ENCODE results near the gene SPATS2L. TPM values are rescaled to one million over a fixed set of nuclear protein-coding genes. Genes with fewer than 3 reads are reported as not detected.

The SPATS2L gene
- total RNA-seq, 1 donor from 2014 or later: 36.6 TPM

DNA sequence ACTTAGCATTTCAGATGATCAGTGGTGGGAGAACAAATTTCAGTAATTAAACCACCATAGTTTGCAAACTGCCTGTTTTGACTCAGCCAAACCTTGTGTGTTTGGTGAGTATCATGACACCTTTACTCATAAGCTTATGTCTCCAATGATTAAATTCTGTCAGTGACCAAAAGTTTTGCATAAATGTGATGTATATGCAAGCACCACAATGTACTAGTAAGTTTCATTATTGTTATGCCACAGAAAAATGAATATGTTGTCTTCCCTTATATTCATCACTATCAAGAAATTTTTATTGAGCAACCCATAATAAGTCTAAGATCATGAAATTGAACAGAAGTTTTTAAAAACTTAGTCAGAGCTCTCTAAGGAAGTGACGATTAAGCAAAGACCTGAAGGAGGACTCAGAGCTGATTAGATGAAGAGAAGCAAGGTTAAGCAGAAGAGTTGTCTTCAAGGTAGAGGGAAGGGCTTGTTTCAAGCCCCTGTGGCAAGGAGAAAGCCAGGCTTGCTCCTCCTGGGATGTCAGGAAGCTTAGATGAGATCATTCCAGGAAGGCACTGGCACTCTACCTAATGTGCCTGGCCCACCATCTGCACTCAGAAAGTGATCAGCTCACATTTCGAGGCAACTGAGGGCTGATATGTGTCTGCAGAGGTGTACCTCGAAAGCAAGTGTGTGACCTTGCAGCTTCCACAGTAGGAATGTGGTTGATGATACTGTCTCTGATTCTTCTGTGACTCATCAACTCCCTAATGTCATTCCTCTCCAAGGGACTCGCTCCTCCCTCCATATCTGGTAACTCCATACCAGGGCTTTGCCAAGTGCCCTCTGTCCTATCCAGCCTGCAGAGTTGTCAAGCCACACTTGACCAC is 148.7 kb downstream of the SPATS2L start:
- Histone ChIP-seq H3K9me3 (no peaks in the 10 kb centered on the region), H3K4me1 (no peaks in the 10 kb centered on the region), H3K27me3 (no peaks in the 10 kb centered on the region), H3K27ac (no peak overlapping the region), H3K4me3 (no peak overlapping the region), H3K36me3 (peaks cover 0 to under 1% of the 10 kb centered on the region in 2 donors)
- DNase-seq (ENCODE audit: low spot score in 2 of 2): no peak
- TF ChIP-seq, protein P1, sequence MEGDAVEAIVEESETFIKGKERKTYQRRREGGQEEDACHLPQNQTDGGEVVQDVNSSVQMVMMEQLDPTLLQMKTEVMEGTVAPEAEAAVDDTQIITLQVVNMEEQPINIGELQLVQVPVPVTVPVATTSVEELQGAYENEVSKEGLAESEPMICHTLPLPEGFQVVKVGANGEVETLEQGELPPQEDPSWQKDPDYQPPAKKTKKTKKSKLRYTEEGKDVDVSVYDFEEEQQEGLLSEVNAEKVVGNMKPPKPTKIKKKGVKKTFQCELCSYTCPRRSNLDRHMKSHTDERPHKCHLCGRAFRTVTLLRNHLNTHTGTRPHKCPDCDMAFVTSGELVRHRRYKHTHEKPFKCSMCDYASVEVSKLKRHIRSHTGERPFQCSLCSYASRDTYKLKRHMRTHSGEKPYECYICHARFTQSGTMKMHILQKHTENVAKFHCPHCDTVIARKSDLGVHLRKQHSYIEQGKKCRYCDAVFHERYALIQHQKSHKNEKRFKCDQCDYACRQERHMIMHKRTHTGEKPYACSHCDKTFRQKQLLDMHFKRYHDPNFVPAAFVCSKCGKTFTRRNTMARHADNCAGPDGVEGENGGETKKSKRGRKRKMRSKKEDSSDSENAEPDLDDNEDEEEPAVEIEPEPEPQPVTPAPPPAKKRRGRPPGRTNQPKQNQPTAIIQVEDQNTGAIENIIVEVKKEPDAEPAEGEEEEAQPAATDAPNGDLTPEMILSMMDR (IDR thresholded peaks at IDR 0.05): no peak
- intact Hi-C loops (cut with DNase I): no loop called here

DNA sequence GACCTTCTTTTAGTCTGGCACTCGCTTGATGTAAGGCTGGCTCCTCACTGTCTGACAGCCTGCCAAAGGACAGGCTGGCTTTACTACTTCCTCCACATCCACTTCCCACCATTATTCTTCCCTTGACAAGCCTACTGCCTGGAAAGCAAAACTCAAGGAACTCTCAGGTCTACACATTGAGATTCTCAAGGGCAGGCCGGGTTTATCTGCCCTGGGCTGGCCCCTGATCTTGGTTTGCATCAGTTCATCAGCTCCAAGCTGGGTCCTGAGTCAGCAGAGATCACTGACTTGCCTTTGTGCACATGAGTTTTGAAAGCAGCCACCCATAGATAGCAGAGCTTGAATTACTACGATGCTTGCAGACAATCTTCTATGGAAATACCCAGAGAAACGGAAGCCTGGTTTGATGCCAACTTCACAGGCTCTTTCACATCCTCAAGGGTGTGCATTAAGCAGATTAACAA is 149.5 kb downstream of the SPATS2L start:
- H3K27me3 ChIP-seq: no peaks in the 10 kb centered on the region
- DNase-seq (ENCODE audit: low spot score in 2 of 2): no peak
- no peak overlapping the region for H3K4me3 ChIP-seq
- H3K27ac ChIP-seq: no peak overlapping the region
- intact Hi-C loops (cut with DNase I): no loop called here
- H3K9me3 ChIP-seq: no peaks in the 10 kb centered on the region
- peaks cover 6 to 8% of the 10 kb centered on the region in 2 donors for H3K36me3 ChIP-seq
- TF ChIP-seq, protein P1 (IDR thresholded peaks at IDR 0.05): no peak
- H3K4me1 ChIP-seq: no peaks in the 10 kb centered on the region

DNA sequence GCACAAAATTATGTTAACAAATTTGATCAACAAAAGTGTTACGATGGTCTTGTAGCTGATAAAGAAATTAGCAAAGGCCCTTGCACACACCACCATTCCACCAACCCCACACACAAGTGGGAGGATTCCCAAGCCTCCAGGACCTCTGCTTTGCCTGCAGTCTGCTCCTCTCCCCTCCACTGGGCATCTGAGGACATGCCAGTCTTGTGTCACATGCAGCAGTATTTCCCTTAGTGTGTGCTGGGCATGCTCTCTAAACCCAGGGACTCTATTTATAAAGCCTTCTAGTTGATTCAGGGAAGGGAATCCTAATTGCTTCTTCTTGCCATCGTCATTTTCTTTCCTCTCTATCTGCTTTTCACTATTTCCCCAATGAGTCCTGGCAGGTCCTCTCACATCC is 150.1 kb downstream of the SPATS2L start:
- H3K27ac ChIP-seq: no peak overlapping the region
- no peaks in the 10 kb centered on the region for H3K4me1 ChIP-seq
- no peak for DNase-seq (ENCODE audit: low spot score in 2 of 2)
- H3K36me3 ChIP-seq: peaks cover 8 to 11% of the 10 kb centered on the region in 2 donors
- TF ChIP-seq, protein P1 (IDR thresholded peaks at IDR 0.05): no peak
- H3K4me3 ChIP-seq: no peak overlapping the region
- H3K9me3 ChIP-seq: no peaks in the 10 kb centered on the region
- intact Hi-C loops (cut with DNase I): no loop called here
- no peaks in the 10 kb centered on the region for H3K27me3 ChIP-seq

DNA sequence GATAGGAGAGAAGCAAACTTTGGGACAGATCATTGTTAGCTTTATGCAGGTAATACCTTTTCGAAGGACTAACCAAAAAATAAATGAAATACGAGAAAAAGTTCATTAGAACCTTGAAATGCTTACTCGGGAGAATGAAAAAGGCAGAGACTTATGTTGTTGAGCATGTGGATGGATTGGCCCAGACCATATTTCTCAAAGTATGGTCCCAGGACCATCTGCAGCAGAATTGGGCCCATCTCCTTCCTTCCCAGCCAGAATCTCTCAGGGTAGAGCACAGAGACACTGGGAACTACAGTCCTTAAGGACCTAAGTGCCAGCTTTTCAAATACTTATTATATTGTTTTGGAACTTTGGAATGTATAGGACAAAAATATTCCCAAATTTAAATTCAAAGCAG is 152.6 kb downstream of the SPATS2L start:
- TF ChIP-seq, protein P1 (IDR thresholded peaks at IDR 0.05): no peak
- no peaks in the 10 kb centered on the region for H3K27me3 ChIP-seq
- H3K36me3 ChIP-seq: peaks cover 8 to 27% of the 10 kb centered on the region in 2 donors
- DNase-seq (ENCODE audit: low spot score in 2 of 2): no peak
- H3K27ac ChIP-seq: no peak overlapping the region
- intact Hi-C loops (cut with DNase I): no loop called here
- no peaks in the 10 kb centered on the region for H3K9me3 ChIP-seq
- no peak overlapping the region for H3K4me3 ChIP-seq
- H3K4me1 ChIP-seq: no peaks in the 10 kb centered on the region

DNA sequence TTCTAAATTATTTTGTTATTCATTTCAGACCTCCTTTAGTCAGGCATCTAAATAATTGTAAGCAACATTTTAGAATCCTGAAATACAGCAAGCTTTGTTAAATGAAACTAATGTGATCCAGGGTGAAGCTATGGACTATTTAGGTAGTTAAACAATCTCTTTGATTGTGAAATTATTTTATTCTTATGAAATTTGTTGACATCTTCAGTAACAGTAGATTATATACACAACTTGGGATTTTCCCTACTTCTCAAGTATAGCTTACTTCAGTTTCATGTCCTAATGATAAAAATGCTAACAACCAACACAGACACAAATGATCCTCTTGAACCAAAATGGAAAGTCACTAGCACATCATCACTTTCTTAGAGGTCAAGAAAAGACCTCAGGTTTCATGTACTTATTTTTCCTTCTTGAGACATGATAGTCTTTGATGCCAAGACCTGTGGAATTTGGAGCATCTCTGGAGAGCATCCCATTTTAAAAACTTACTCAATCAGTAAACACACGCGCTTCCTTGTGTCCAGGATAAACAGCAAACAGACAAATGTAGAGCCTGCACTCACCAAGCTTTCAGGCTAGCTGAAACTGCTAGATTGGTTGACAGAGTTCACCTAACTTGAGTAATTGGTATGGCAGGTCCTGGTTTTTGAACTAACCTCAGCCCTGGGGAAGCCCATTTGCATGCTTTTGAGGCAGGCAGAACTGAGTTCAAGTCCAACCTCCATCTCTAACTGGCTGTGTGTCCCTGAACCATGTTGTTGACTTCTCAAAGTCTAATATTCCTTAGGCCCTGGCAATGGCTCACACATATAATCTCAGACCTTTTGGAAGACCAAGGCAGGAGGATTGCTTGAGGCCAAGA is 155.6 kb downstream of the SPATS2L start:
- DNase-seq (ENCODE audit: low spot score in 2 of 2): no peak

More for the DNA sequence above, 155.6 kb downstream of the SPATS2L start:
- Histone ChIP-seq H3K4me1 (no peaks in the 10 kb centered on the region), H3K9me3 (no peaks in the 10 kb centered on the region), H3K27ac (no peak overlapping the region), H3K27me3 (no peaks in the 10 kb centered on the region), H3K4me3 (no peak overlapping the region), H3K36me3 (peaks cover 8 to 27% of the 10 kb centered on the region in 2 donors)
- TF ChIP-seq, protein P1 (IDR thresholded peaks at IDR 0.05): no peak
- intact Hi-C loops (cut with DNase I): no loop called here
